HG02870 (cell line): Measurements from ENCODE around the gene NXPE4.
"Not testable (repeated sequence)": the region's sequence is repeated elsewhere in the genome, so short reads cannot be mapped to it uniquely, and the experiment has no call there.

Experiments
- ATAC-seq: cut with Tn5 transposase; IDR thresholded peaks from one replicate; pipeline ENCODE4 v1.9.1; 2021; ENCODE audit warnings: mild to moderate bottlenecking, moderate library complexity; ENCODE audit not compliant: unreplicated experiment

NXPE4 gene

DNA sequence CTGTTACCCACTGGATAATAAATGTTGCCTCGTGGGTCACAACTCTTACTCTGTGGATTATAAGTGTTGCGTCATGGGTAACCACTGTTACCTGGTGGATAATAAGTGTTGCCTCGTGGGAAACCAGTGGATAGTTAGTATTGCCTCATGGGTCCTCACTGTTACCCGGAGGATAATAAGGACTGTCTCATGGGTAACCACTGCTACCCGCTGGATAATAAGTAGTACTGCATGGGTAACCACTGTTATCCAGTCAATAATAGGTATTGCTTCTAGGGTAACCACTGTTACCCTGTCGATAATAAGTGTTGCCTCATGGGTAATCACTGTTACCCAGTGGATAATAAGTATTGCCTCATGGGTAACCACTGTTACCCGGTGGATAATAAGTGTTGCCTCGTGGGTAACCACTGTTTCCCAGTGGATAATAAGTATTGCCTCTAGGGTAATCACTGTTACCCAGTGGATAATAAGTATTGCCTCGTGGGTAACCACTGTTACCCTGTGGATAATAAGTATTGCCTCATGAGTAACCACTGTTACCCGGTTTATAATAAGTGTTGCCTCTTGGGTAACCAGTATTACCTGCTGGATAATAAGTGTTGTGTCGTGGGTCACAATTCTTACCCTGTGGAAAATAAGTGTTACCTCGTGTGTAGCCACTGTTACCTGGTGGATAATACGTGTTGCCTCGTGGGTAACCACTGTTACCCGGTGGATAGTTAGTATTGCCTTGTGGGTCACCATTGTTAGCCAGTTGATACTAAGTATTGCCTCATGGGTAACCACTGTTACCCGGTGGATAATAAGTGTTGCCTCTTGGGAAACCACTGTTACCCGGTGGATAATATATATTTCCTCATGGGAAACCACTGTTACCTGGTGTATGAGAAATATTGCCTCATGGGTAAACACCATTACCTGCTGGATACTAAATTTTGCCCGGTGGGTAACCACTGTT, 15.7 kb upstream of the NXPE4 start:
- ATAC-seq, result no peak

DNA sequence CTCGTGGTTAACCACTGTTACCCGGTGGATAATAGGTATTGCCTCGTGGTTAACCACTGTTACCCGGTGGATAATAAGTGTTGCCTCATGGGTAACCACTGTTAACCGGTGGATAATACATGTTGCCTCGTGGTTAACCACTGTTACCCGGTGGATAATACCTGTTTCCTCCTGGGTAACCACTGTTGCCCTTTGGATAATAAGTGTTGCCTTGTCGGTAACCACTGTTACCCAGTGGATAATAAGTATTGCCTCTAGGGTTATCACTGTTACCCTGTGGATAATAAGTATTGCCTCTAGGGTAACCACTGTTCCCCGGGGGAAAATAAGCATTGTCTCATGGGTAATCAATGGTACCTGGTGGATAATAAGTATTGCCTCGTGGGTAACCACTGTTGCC, 15.0 kb upstream of the NXPE4 start:
- no peak for ATAC-seq

DNA sequence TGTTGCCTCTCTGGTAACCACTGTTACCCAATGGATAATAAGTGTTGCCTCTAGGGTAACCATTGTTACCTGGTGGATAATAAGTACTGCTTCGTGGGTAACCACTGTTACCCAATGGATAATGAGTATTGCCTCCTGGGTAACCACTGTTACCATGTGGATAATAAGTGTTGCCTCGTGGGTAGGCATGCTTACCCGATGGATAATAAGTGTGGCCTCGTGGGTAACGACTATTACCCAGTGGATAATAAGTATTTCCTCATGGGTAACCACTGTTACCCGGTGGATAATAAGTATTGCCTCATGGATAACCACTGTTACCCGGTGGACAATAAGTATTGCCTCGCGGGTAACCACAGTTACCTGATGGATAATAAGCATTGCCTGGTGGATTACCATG, 13.8 kb upstream of the NXPE4 start:
- ATAC-seq, result no peak

GRCh38 chr11:114608605-114609004, 13.0 kb upstream of the NXPE4 start:
- ATAC-seq, result not testable (repeated sequence)

DNA sequence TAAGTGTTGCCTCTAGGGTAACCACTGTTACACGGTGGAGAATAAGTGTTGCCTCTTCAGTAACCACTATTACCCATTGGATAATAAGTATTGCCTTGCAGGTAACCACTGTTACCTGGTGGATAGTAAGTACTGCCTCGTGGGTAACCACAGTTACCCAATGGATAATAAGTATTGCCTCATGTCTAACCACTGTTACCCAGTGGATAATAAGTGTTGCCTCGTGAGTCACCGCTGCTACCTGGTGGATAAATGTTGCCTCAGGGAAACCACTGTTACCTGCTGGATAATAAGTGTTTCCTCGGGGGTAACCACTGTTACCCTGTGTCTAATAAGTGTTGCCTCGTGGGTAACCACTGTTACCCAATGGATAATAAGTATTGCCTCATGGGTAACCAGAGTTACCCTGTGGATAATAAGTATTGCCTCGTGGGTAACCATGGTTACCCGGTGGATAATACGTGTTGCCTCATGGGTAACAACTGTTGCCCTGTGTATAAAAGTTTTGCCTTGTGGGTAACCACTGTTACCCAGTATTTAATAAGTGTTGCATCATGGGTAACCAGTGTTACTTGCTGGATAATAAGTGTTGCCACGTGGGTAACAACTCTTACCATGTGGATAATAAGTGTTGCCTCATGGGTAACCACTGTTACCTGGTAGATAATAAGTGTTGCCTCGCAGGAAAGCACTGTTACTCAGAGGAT, 12.3 kb upstream of the NXPE4 start:
- no peak for ATAC-seq

GRCh38 chr11:114606802-114607075, 11.2 kb upstream of the NXPE4 start:
- ATAC-seq, result not testable (repeated sequence)

- ATAC-seq, result no peak
Observed at GRCh38 chr11:114606003-114606801, 10.6 kb upstream of the NXPE4 start.

DNA sequence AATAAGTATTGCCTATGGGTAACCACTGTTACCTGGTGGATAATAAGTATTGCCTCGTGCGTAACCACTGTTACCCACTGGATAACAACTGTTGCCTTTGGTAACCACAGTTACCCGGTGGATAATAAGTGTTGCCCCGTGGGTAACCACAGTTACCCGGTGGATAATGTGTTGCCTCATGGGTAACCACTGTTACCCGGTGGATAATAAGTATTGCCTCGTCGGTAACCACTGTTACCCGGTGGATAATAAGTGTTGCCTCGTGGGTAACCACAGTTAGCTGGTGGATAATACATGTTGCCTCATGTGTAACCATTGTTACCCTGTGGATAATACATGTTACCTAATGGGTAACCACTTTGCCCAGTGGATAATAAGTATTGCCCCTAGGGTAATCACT, 9.8 kb upstream of the NXPE4 start:
- no peak for ATAC-seq

- no peak for ATAC-seq
Observed at GRCh38 chr11:114604886-114605285, 9.3 kb upstream of the NXPE4 start.

- ATAC-seq, result no peak
Observed at GRCh38 chr11:114604179-114604813, 8.7 kb upstream of the NXPE4 start.

DNA sequence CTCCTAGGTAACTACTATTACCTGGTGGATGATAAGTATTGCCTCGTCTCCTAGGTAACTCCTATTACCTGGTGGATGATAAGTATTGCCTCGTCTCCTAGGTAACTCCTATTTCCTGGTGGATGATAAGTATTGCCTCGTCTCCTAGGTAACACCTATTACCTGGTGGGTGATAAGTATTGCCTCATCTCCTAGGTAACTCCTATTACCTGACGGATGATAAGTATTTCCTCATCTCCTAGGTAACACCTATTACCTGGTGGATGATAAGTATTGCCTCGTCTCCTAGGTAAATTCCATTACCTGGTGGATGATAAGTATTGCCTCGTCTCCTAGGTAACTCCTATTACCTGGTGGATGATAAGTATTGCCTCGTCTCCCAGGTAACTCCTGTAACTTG, 7.6 kb upstream of the NXPE4 start:
- not testable (repeated sequence) for ATAC-seq

- ATAC-seq, result no peak
Observed at GRCh38 chr11:114598461-114598860, 2.9 kb upstream of the NXPE4 start.

GRCh38 chr11:114596175-114596919, 761 bp upstream of the NXPE4 start:
- ATAC-seq, result no peak

DNA sequence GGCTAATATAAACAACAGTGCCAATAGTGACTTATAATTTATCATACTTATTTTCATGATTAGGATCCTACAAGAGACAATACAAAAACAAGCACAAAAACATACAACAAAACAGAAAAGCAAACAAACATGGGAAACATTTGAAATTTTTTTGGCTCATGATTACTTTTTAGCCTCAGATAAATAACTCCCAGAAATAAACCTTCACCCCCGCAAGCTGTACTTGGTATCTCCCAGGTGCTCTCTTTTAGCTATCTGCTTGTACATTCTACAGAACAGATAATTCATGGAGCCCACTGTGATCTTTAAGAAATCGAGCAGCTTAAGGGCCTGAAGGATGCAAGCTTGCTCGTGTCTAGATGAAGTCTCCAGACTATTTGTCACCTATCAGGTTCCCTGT, 883 bp downstream of the NXPE4 start:
- no peak for ATAC-seq

GRCh38 chr11:114587398-114587953, 8.1 kb downstream of the NXPE4 start:
- no peak for ATAC-seq

- no peak for ATAC-seq
Observed at GRCh38 chr11:114586797-114587196, 8.8 kb downstream of the NXPE4 start.

DNA sequence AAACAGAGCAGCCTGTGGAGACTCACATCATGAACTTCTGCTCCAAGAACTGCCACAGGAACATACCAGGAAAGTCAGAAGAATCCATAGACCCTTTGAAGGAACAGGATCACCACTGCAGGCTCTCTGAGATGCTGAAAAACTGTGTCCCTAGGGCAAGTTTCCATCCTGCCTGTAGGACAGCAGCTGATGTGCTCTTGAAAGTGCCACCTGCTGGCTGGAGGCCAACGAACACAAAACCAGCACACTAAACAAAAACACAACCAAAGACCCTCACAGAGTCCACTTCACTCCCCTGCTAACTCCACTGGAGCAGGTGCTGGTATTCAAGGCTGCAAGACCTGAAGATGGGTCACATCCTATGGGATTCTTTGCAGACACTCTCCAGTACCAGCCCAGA, 23.9 kb downstream of the NXPE4 start:
- no peak for ATAC-seq

DNA sequence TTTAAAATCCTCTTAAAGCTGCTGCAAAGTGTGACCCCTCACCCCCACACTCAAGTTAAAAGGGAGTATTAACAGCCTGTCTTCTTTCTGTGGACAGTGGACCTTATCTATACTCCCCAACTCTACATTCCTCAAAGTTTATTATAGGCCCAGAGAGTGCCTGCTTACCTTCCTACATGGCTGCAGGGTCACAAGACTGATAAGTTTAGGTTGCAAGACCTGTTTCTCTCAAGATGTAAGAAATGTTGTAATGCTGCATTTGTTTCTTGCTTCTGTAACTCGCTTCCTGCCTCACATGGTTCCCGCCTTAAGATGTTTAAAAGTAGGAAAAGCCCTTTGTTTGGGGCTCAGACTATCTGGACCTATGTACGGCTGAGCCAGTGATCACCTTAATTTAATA, 25.8 kb downstream of the NXPE4 start:
- no peak for ATAC-seq

GRCh38 chr11:114566276-114566675, 29.3 kb downstream of the NXPE4 start:
- no peak for ATAC-seq

DNA sequence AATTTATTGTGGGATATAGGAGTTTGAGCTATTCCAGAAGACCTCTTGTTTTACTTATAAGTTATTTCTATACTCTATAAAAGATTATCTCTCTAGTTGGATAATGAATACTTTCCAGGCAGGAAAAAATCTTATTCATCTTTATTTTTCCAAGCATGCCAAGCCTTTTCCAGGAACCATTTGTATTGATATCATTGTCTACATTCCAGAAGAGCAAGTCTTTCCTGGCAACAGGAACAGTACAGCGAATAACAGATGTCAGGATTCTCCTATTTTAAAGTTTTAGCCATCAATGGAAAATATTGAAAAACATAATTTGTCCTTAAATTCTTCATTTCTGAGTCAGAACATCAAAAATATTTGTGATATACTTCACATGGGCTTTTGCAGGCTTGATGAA, 30.8 kb downstream of the NXPE4 start:
- ATAC-seq, result no peak
